SK-N-SH treated with all-trans-retinoic acid at 6 μM for 48 hours (cell line): ENCODE results near the gene CADM2.

Experiments
- ATAC-seq: fragments of 200-7000 bp; cut with Tn5 transposase; 3 replicates; pipeline ENCODE4 v1.9.1; 2020; ENCODE audit warnings: mild to moderate bottlenecking, moderate library complexity
- ARNTL ChIP-seq: fragments of 450-650 bp; formaldehyde crosslinking; IDR thresholded peaks from 2 replicates; pipeline ENCODE4 v1.5.0; 2020; ENCODE audit warnings: low read depth, mild to moderate bottlenecking, moderate library complexity, borderline replicate concordance
- BACH2 ChIP-seq: fragments of 250-450 bp; sonication (Bioruptor Pico); IDR thresholded peaks from 2 replicates; pipeline ENCODE4 v1.9.0; 2021; ENCODE audit warnings: mild to moderate bottlenecking, borderline replicate concordance
- CSDC2 ChIP-seq: fragments of 250-450 bp; sonication (Bioruptor Pico); IDR thresholded peaks from 2 replicates; pipeline ENCODE4 v1.5.0; 2020; ENCODE audit warnings: mild to moderate bottlenecking, moderate library complexity
- CSRNP3 ChIP-seq: fragments of 250-450 bp; sonication (Bioruptor Pico); IDR thresholded peaks from 2 replicates; pipeline ENCODE4 v1.5.1; 2021; ENCODE audit warnings: mild to moderate bottlenecking, moderate library complexity
- ESRRG ChIP-seq: fragments of 250-450 bp; sonication (Bioruptor Pico); IDR thresholded peaks from 2 replicates; pipeline ENCODE4 v1.6.1; 2021; ENCODE audit warnings: mild to moderate bottlenecking
- GLIS3 ChIP-seq: fragments of 250-450 bp; sonication (Bioruptor Pico); IDR thresholded peaks from 2 replicates; pipeline ENCODE4 v1.5.0; 2020; ENCODE audit warnings: mild to moderate bottlenecking, moderate library complexity
- ISL1 ChIP-seq: fragments of 250-450 bp; sonication (Bioruptor Pico); IDR thresholded peaks from 2 replicates; pipeline ENCODE4 v2.1.2; 2022; ENCODE audit warnings: mild to moderate bottlenecking, moderate library complexity
- OSR1 ChIP-seq: fragments of 250-450 bp; sonication (Bioruptor Pico); IDR thresholded peaks from 2 replicates; pipeline ENCODE4 v1.8.0; 2022; ENCODE audit warnings: moderate library complexity, mild to moderate bottlenecking, inconsistent platforms
- PATZ1 ChIP-seq: fragments of 250-450 bp; sonication (Bioruptor Pico); IDR thresholded peaks from 2 replicates; pipeline ENCODE4 v1.8.0; 2020; ENCODE audit warnings: mild to moderate bottlenecking, moderate library complexity, borderline replicate concordance
- POU6F1 ChIP-seq: fragments of 250-450 bp; sonication (Bioruptor Pico); IDR thresholded peaks from 2 replicates; pipeline ENCODE4 v1.8.0; 2021; ENCODE audit warnings: low read depth, mild to moderate bottlenecking, moderate library complexity, borderline replicate concordance
- PPARA ChIP-seq: fragments of 250-450 bp; sonication (Bioruptor Pico); IDR thresholded peaks from 2 replicates; pipeline ENCODE4 v1.5.0; 2020; ENCODE audit warnings: mild to moderate bottlenecking, borderline replicate concordance
- RARB ChIP-seq: fragments of 250-450 bp; sonication (Bioruptor Pico); IDR thresholded peaks from 2 replicates; pipeline ENCODE4 v1.8.0; 2021; ENCODE audit warnings: mild to moderate bottlenecking, moderate library complexity
- SNAI2 ChIP-seq: fragments of 250-450 bp; sonication (Bioruptor Pico); IDR thresholded peaks from 2 replicates; pipeline ENCODE4 v1.5.0; 2020; ENCODE audit warnings: mild to moderate bottlenecking, moderate library complexity
- TCF4 ChIP-seq: fragments of 250-450 bp; sonication (Bioruptor Pico); IDR thresholded peaks from 2 replicates; pipeline ENCODE4 v1.8.0; 2021; ENCODE audit warnings: mild to moderate bottlenecking, moderate library complexity, borderline replicate concordance
- TOX ChIP-seq: fragments of 250-450 bp; sonication (Bioruptor Pico); IDR thresholded peaks from 2 replicates; pipeline ENCODE4 v1.8.0; 2021; ENCODE audit warnings: mild to moderate bottlenecking, moderate library complexity, borderline replicate concordance
- ZC3H10 ChIP-seq: fragments of 250-450 bp; sonication (Bioruptor Pico); IDR thresholded peaks from 2 replicates; pipeline ENCODE4 v1.5.1; 2021; ENCODE audit warnings: mild to moderate bottlenecking, moderate library complexity
- ZFP3 ChIP-seq: fragments of 250-450 bp; sonication (Bioruptor Pico); IDR thresholded peaks from 2 replicates; pipeline ENCODE4 v1.5.0; 2020; ENCODE audit warnings: mild to moderate bottlenecking, moderate library complexity
- ZFP30 ChIP-seq: fragments of 450-650 bp; formaldehyde crosslinking; IDR thresholded peaks from 2 replicates; pipeline ENCODE4 v1.5.0; 2022; ENCODE audit warnings: mild to moderate bottlenecking, moderate library complexity
- ZNF565 ChIP-seq: fragments of 450-650 bp; formaldehyde crosslinking; conservative IDR thresholded peaks from 2 replicates; pipeline ENCODE4 v1.5.0; 2020; ENCODE audit warnings: low read depth, mild to moderate bottlenecking, moderate library complexity
- ZNF70 ChIP-seq: fragments of 450-650 bp; formaldehyde crosslinking; IDR thresholded peaks from 2 replicates; pipeline ENCODE4 v1.5.0; 2020; ENCODE audit warnings: mild to moderate bottlenecking, moderate library complexity
- ZNF8 ChIP-seq: fragments of 450-650 bp; formaldehyde crosslinking; IDR thresholded peaks from 2 replicates; pipeline ENCODE4 v1.5.0; 2020; ENCODE audit warnings: mild to moderate bottlenecking, moderate library complexity
- TF ChIP-seq, protein P1 (sequence below): fragments of 250-450 bp; sonication (Bioruptor Pico); IDR thresholded peaks from 2 replicates; pipeline ENCODE4 v1.5.0; 2020; ENCODE audit warnings: mild to moderate bottlenecking, moderate library complexity

The CADM2 gene

GRCh38 chr3:86047161-86047560, 1088.4 kb downstream of the CADM2 start (continued):
- TF ChIP-seq PATZ1 (CRISPR knock-in tag) = no peak
- TF ChIP-seq POU6F1 (CRISPR knock-in tag) = no peak
- no peak for TF ChIP-seq ZC3H10

DNA sequence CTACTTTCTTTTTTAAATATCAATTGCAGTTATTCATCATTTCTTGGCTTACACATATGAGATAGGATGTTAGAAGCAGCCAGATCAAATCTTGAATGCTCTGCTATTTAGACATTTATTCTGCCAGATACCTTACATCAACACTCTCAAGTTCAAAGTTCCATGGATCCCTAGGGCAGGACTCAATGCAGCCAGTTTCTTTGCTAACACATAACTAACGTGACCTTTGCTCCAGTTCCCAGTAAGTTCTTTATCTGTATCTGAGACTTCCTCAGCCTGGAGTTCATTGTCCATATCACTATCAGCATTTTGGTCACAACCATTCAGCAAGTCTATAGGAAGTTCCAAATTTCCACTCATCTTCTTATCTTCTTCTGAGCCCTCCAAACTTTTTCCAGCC, 1092.3 kb downstream of the CADM2 start:
- no peak for ATAC-seq
- TF ChIP-seq ISL1 (CRISPR knock-in tag) = no peak
- no peak for TF ChIP-seq CSDC2 (CRISPR knock-in tag)
- TF ChIP-seq GLIS3 (CRISPR knock-in tag) = no peak
- TF ChIP-seq POU6F1 (CRISPR knock-in tag) = no peak
- TF ChIP-seq ESRRG (CRISPR knock-in tag) = no peak
- no peak for TF ChIP-seq TCF4 (CRISPR knock-in tag)
- TF ChIP-seq BACH2 (CRISPR knock-in tag) = no peak
- TF ChIP-seq ZC3H10 = no peak
- TF ChIP-seq PPARA (CRISPR knock-in tag) = no peak
- TF ChIP-seq, protein P1, sequence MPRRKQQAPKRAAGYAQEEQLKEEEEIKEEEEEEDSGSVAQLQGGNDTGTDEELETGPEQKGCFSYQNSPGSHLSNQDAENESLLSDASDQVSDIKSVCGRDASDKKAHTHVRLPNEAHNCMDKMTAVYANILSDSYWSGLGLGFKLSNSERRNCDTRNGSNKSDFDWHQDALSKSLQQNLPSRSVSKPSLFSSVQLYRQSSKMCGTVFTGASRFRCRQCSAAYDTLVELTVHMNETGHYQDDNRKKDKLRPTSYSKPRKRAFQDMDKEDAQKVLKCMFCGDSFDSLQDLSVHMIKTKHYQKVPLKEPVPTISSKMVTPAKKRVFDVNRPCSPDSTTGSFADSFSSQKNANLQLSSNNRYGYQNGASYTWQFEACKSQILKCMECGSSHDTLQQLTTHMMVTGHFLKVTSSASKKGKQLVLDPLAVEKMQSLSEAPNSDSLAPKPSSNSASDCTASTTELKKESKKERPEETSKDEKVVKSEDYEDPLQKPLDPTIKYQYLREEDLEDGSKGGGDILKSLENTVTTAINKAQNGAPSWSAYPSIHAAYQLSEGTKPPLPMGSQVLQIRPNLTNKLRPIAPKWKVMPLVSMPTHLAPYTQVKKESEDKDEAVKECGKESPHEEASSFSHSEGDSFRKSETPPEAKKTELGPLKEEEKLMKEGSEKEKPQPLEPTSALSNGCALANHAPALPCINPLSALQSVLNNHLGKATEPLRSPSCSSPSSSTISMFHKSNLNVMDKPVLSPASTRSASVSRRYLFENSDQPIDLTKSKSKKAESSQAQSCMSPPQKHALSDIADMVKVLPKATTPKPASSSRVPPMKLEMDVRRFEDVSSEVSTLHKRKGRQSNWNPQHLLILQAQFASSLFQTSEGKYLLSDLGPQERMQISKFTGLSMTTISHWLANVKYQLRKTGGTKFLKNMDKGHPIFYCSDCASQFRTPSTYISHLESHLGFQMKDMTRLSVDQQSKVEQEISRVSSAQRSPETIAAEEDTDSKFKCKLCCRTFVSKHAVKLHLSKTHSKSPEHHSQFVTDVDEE = no peak
- TF ChIP-seq ZNF565 (CRISPR knock-in tag) = no peak
- TF ChIP-seq TOX (CRISPR knock-in tag) = no peak
- no peak for TF ChIP-seq SNAI2 (CRISPR knock-in tag)
- TF ChIP-seq ZNF70 (CRISPR knock-in tag) = no peak
- no peak for TF ChIP-seq ARNTL (CRISPR knock-in tag)
- TF ChIP-seq RARB = no peak
- no peak for TF ChIP-seq ZNF8 (CRISPR knock-in tag)
- TF ChIP-seq OSR1 (CRISPR knock-in tag) = no peak
- no peak for TF ChIP-seq CSRNP3 (CRISPR knock-in tag)

DNA sequence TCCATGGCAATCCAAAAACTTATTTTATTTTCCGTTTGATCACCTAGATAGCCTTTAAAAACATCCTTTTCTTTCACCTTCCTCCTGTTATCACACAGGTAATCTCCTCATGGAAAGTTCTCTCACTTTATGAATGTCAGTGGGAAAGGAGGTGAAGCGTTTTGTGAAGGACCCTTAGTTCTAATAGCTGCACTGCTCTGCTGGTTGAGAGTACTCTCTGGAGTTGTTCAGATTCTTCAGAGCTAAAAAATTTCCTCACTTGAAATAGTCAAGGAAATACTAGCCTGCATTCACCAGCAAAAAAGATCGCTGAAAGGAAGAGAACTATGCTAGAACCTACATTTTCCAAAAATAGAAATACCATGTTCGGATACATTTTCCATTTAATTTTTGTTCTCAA, 1097.2 kb downstream of the CADM2 start:
- ATAC-seq = no peak
- no peak for TF ChIP-seq TCF4 (CRISPR knock-in tag)
- no peak for TF ChIP-seq ZFP30
- TF ChIP-seq BACH2 (CRISPR knock-in tag) = no peak
- no peak for TF ChIP-seq SNAI2 (CRISPR knock-in tag)
- TF ChIP-seq ZNF8 (CRISPR knock-in tag) = no peak
- no peak for TF ChIP-seq ZNF70 (CRISPR knock-in tag)
- TF ChIP-seq CSRNP3 (CRISPR knock-in tag) = no peak
- no peak for TF ChIP-seq ZFP3 (CRISPR knock-in tag)
- TF ChIP-seq, protein P1 = no peak
- TF ChIP-seq OSR1 (CRISPR knock-in tag) = no peak
- TF ChIP-seq ARNTL (CRISPR knock-in tag) = no peak
- no peak for TF ChIP-seq POU6F1 (CRISPR knock-in tag)
- no peak for TF ChIP-seq ISL1 (CRISPR knock-in tag)
- no peak for TF ChIP-seq ZC3H10
- TF ChIP-seq GLIS3 (CRISPR knock-in tag) = no peak
